BLaER1 (cell line): ENCODE results near the gene ARHGEF10L.

ENCODE experiments used
- H3K27ac ChIP-seq: shearing (Covaris generic); formaldehyde crosslinking; 2 replicates; pipeline ENCODE4 v1.8.1; 2022
- H3K27me3 ChIP-seq: shearing (Covaris generic); formaldehyde crosslinking; 2 replicates; pipeline ENCODE4 v1.8.1; 2022
- H3K36me3 ChIP-seq: shearing (Covaris generic); formaldehyde crosslinking; 2 replicates; pipeline ENCODE4 v1.8.1; 2022
- H3K4me1 ChIP-seq: shearing (Covaris generic); formaldehyde crosslinking; 2 replicates; pipeline ENCODE4 v1.8.1; 2022
- H3K4me2 ChIP-seq: shearing (Covaris generic); formaldehyde crosslinking; 2 replicates; pipeline ENCODE4 v1.8.1; 2022
- H3K4me3 ChIP-seq: shearing (Covaris generic); formaldehyde crosslinking; 2 replicates; pipeline ENCODE4 v1.8.1; 2022
- H3K9ac ChIP-seq: shearing (Covaris generic); formaldehyde crosslinking; 2 replicates; pipeline ENCODE4 v1.8.1; 2022
- H3K9me3 ChIP-seq: shearing (Covaris generic); formaldehyde crosslinking; 2 replicates; pipeline ENCODE4 v1.8.1; 2022
- H4K20me1 ChIP-seq: shearing (Covaris generic); formaldehyde crosslinking; 2 replicates; pipeline ENCODE4 v1.8.1; 2022
- Cebpa-rat ChIP-seq: shearing (Covaris generic); IDR thresholded peaks from 2 replicates; pipeline ENCODE4 v1.8.1; 2022

ARHGEF10L gene

GRCh38 chr1:17579951-17580939 is 40.7 kb downstream of the ARHGEF10L start:
- Histone ChIP-seq H3K36me3 (peaks cover 6% of the 10 kb centered on the region; the same call in 1 of the 2 replicates), H3K9ac (peak overlapping the region; percentile 33; the same call in 1 of the 2 replicates), H3K9me3 (no peaks in the 10 kb centered on the region), H3K4me3 (no peak overlapping the region), H3K27ac (peak overlapping the region; percentile 32), H3K4me1 (peaks cover 62% of the 10 kb centered on the region), H4K20me1 (peaks cover 61% of the 10 kb centered on the region), H3K4me2 (peak overlapping the region; percentile 78), H3K27me3 (no peaks in the 10 kb centered on the region)
- no peak for TF ChIP-seq Cebpa-rat

GRCh38 chr1:17581389-17582123 is 42.1 kb downstream of the ARHGEF10L start:
- Histone ChIP-seq H3K27me3 (no peaks in the 10 kb centered on the region), H3K9me3 (no peaks in the 10 kb centered on the region), H3K4me2 (peak overlapping the region; percentile 78), H4K20me1 (peaks cover 64% of the 10 kb centered on the region), H3K4me3 (no peak overlapping the region), H3K27ac (peak overlapping the region; percentile 66), H3K9ac (peak overlapping the region; percentile 7; the same call in 1 of the 2 replicates), H3K36me3 (peaks cover 6% of the 10 kb centered on the region; the same call in 1 of the 2 replicates), H3K4me1 (peaks cover 62% of the 10 kb centered on the region)
- no peak for TF ChIP-seq Cebpa-rat

- peak overlapping the region; percentile 78 for H3K4me2 ChIP-seq
- H3K27ac ChIP-seq: peak overlapping the region; percentile 66
- H3K36me3 ChIP-seq: peaks cover 9% of the 10 kb centered on the region; the same call in 1 of the 2 replicates
- no peak for TF ChIP-seq Cebpa-rat
- H3K4me1 ChIP-seq: peaks cover 67% of the 10 kb centered on the region
- no peaks in the 10 kb centered on the region for H3K27me3 ChIP-seq
- H3K9ac ChIP-seq: peak overlapping the region; percentile 7; the same call in 1 of the 2 replicates
- no peak overlapping the region for H3K4me3 ChIP-seq
- peaks cover 60% of the 10 kb centered on the region for H4K20me1 ChIP-seq
- no peaks in the 10 kb centered on the region for H3K9me3 ChIP-seq
Observed at GRCh38 chr1:17582124-17582774, 42.8 kb downstream of the ARHGEF10L start.

- Histone ChIP-seq H3K27me3 (no peaks in the 10 kb centered on the region), H3K36me3 (peaks cover 15% of the 10 kb centered on the region; the same call in 1 of the 2 replicates), H3K4me3 (no peak overlapping the region), H3K27ac (no peak overlapping the region), H3K9me3 (no peaks in the 10 kb centered on the region), H3K4me2 (no peak overlapping the region), H3K9ac (no peak overlapping the region), H3K4me1 (peaks cover 77% of the 10 kb centered on the region), H4K20me1 (peaks cover 45% of the 10 kb centered on the region)
- TF ChIP-seq Cebpa-rat: no peak
Observed at GRCh38 chr1:17584539-17584938, 45.0 kb downstream of the ARHGEF10L start.

GRCh38 chr1:17585266-17585987 is 45.9 kb downstream of the ARHGEF10L start:
- peaks cover 36% of the 10 kb centered on the region for H4K20me1 ChIP-seq
- H3K27ac ChIP-seq: no peak overlapping the region
- H3K4me2 ChIP-seq: peak overlapping the region; percentile 44
- peaks cover 69% of the 10 kb centered on the region for H3K4me1 ChIP-seq
- no peak for TF ChIP-seq Cebpa-rat
- peaks cover 22% of the 10 kb centered on the region; the same call in 1 of the 2 replicates for H3K36me3 ChIP-seq
- H3K9ac ChIP-seq: 0 out of 2 replicates have a peak overlapping the region, but pooled peaks have one; percentile 3
- no peak overlapping the region for H3K4me3 ChIP-seq
- H3K27me3 ChIP-seq: no peaks in the 10 kb centered on the region
- no peaks in the 10 kb centered on the region for H3K9me3 ChIP-seq

GRCh38 chr1:17586172-17586964 is 46.9 kb downstream of the ARHGEF10L start:
- peak overlapping the region; percentile 44; the same call in 1 of the 2 replicates for H3K4me2 ChIP-seq
- no peak for TF ChIP-seq Cebpa-rat
- no peaks in the 10 kb centered on the region for H3K27me3 ChIP-seq
- no peak overlapping the region for H3K9ac ChIP-seq
- H3K4me3 ChIP-seq: no peak overlapping the region
- H3K9me3 ChIP-seq: no peaks in the 10 kb centered on the region
- peaks cover 59% of the 10 kb centered on the region for H3K4me1 ChIP-seq
- H3K27ac ChIP-seq: no peak overlapping the region
- H3K36me3 ChIP-seq: peaks cover 32% of the 10 kb centered on the region; the same call in 1 of the 2 replicates
- peaks cover 33% of the 10 kb centered on the region for H4K20me1 ChIP-seq

- Histone ChIP-seq H3K4me2 (no peak overlapping the region), H3K36me3 (peaks cover 45% of the 10 kb centered on the region), H4K20me1 (peaks cover 33% of the 10 kb centered on the region), H3K27me3 (no peaks in the 10 kb centered on the region), H3K27ac (no peak overlapping the region), H3K9ac (no peak overlapping the region), H3K9me3 (no peaks in the 10 kb centered on the region), H3K4me3 (no peak overlapping the region), H3K4me1 (peaks cover 55% of the 10 kb centered on the region)
- no peak for TF ChIP-seq Cebpa-rat
Observed at GRCh38 chr1:17587693-17588047, 48.2 kb downstream of the ARHGEF10L start.
